Measurements from ENCODE around the gene MUS81.

DNA sequence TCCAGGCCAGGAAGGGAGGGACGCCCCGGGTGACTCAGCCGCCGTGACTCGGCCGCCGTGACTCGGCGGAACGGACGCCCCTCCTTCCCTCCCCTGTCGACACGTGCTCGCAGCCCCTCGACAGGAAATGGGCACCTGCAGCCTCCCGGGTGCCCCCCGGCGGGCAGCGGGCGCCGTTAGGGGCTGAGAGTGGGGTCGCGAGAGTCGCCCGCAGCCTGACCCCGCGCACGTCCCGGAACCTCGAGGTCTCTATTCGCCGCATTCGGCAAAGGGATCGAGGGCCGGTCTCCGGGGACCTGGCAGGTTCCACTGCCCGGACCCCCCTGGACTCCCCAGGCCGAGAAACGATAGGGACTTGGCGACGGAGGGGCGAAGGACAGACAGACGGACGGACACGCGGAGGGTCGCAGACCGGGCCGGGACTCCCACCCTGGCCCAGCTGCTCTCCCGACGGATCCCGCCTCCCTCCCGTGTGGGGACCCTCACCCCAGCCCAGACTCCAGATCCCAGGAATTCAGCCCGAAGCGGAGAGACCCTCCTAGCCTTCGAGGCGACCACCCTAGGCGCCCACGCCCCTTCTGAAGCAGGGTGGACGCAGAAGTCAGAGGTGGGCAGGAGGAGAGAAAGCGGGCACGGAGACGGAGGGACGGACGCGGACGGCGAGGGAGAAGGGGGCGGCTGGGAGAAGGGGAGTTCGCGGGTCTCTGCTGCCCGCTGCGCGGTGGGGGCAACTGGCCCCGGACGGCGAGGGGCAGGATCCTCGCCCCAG lies 39.3 kb downstream of the MUS81 start:
- TF ChIP-seq, protein P1, sequence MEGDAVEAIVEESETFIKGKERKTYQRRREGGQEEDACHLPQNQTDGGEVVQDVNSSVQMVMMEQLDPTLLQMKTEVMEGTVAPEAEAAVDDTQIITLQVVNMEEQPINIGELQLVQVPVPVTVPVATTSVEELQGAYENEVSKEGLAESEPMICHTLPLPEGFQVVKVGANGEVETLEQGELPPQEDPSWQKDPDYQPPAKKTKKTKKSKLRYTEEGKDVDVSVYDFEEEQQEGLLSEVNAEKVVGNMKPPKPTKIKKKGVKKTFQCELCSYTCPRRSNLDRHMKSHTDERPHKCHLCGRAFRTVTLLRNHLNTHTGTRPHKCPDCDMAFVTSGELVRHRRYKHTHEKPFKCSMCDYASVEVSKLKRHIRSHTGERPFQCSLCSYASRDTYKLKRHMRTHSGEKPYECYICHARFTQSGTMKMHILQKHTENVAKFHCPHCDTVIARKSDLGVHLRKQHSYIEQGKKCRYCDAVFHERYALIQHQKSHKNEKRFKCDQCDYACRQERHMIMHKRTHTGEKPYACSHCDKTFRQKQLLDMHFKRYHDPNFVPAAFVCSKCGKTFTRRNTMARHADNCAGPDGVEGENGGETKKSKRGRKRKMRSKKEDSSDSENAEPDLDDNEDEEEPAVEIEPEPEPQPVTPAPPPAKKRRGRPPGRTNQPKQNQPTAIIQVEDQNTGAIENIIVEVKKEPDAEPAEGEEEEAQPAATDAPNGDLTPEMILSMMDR (conservative IDR thresholded peaks at IDR 0.05; ENCODE audit: low read length): no peak
- TF ChIP-seq EZH2phosphoT487 (IDR thresholded peaks at IDR 0.05; ENCODE audit: borderline replicate concordance, low read depth, low read length): no peak
